ENCODE data around the gene TMEM218.

DNA sequence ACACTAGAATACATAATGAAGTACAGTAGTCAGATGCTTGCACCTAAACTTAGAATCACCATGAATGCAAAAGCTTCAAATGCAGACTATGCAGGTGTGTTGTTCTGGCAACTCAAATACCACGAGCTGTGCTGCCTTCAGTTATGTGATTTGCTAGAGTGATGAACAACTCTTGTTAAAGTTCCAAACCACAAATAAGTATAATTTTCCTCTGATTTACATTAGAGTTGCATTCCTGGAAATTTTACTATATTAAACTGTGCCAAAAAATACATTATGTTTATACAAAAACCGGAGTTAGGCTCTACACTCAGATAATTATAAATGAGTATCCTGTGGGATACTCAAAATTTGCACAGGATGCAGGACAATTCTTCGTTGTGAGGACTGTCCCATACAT is 3.0 kb downstream of the TMEM218 start:
- no peak for TF ChIP-seq POLR2AphosphoS5 (IDR thresholded peaks at IDR 0.05)
- TF ChIP-seq, protein P1, sequence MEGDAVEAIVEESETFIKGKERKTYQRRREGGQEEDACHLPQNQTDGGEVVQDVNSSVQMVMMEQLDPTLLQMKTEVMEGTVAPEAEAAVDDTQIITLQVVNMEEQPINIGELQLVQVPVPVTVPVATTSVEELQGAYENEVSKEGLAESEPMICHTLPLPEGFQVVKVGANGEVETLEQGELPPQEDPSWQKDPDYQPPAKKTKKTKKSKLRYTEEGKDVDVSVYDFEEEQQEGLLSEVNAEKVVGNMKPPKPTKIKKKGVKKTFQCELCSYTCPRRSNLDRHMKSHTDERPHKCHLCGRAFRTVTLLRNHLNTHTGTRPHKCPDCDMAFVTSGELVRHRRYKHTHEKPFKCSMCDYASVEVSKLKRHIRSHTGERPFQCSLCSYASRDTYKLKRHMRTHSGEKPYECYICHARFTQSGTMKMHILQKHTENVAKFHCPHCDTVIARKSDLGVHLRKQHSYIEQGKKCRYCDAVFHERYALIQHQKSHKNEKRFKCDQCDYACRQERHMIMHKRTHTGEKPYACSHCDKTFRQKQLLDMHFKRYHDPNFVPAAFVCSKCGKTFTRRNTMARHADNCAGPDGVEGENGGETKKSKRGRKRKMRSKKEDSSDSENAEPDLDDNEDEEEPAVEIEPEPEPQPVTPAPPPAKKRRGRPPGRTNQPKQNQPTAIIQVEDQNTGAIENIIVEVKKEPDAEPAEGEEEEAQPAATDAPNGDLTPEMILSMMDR (IDR thresholded peaks at IDR 0.05), result no peak
- TF ChIP-seq POLR2A (IDR thresholded peaks at IDR 0.05), result no peak

Data from stomach (tissue), 4 donors.